ENCODE data around the gene STK24.

DNA sequence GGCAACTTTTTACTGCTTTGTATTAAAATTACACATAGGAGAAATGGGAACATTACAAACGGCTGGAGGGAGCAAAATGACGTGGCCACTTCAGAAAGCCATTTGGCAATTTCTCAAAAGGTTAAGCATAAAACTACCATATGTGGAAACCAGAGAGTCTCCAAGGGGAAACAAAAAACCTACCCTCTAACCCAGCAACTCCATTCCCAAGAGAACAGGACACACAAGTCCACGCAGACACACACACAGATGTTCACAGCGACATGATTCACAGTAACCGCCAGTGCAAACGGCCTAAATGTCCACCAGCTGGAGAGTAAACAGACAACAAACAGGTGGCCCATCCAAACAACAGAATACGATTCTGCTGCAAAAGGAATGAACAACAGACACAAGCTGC is 37.2 kb downstream of the STK24 start:
- TF ChIP-seq, protein P1, sequence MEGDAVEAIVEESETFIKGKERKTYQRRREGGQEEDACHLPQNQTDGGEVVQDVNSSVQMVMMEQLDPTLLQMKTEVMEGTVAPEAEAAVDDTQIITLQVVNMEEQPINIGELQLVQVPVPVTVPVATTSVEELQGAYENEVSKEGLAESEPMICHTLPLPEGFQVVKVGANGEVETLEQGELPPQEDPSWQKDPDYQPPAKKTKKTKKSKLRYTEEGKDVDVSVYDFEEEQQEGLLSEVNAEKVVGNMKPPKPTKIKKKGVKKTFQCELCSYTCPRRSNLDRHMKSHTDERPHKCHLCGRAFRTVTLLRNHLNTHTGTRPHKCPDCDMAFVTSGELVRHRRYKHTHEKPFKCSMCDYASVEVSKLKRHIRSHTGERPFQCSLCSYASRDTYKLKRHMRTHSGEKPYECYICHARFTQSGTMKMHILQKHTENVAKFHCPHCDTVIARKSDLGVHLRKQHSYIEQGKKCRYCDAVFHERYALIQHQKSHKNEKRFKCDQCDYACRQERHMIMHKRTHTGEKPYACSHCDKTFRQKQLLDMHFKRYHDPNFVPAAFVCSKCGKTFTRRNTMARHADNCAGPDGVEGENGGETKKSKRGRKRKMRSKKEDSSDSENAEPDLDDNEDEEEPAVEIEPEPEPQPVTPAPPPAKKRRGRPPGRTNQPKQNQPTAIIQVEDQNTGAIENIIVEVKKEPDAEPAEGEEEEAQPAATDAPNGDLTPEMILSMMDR (IDR thresholded peaks at IDR 0.05), result no peak
- no peak for TF ChIP-seq POLR2AphosphoS5 (IDR thresholded peaks at IDR 0.05)

Data from upper lobe of left lung (tissue), 4 donors.